Measurements from ENCODE around the gene CHST9.
"Not testable (repeated sequence)": the region's sequence is repeated elsewhere in the genome, so short reads cannot be mapped to it uniquely, and the experiment has no call there.

The CHST9 gene

GRCh38 chr18:27171993-27172392 lies 13.1 kb downstream of the CHST9 start:
- no peak for DNase-seq (ENCODE audit: low read depth)

- no peak for DNase-seq (ENCODE audit: low read depth)
Observed at GRCh38 chr18:27165412-27165811, 19.7 kb downstream of the CHST9 start.

GRCh38 chr18:27164905-27165304 lies 20.2 kb downstream of the CHST9 start:
- DNase-seq (ENCODE audit: low read depth) = no peak

GRCh38 chr18:27163197-27163716 lies 21.9 kb downstream of the CHST9 start:
- not testable (repeated sequence) for DNase-seq (ENCODE audit: low read depth)

- DNase-seq (ENCODE audit: low read depth) = not testable (repeated sequence)
Observed at GRCh38 chr18:27149240-27149639, 35.9 kb downstream of the CHST9 start.

GRCh38 chr18:27144672-27145071 lies 40.4 kb downstream of the CHST9 start:
- no peak for DNase-seq (ENCODE audit: low read depth)

GRCh38 chr18:27143580-27144287 lies 41.4 kb downstream of the CHST9 start:
- DNase-seq (ENCODE audit: low read depth) = no peak

GRCh38 chr18:27142891-27143290 lies 42.2 kb downstream of the CHST9 start:
- DNase-seq (ENCODE audit: low read depth) = no peak

GRCh38 chr18:27141876-27142275 lies 43.2 kb downstream of the CHST9 start:
- DNase-seq (ENCODE audit: low read depth) = no peak

- no peak for DNase-seq (ENCODE audit: low read depth)
Observed at GRCh38 chr18:27138079-27138478, 47.0 kb downstream of the CHST9 start.

GRCh38 chr18:27136208-27136535 lies 48.9 kb downstream of the CHST9 start:
- no peak for DNase-seq (ENCODE audit: low read depth)

GRCh38 chr18:27135504-27136207 lies 49.5 kb downstream of the CHST9 start:
- no peak for DNase-seq (ENCODE audit: low read depth)

- no peak for DNase-seq (ENCODE audit: low read depth)
Observed at GRCh38 chr18:27130065-27130630, 55.0 kb downstream of the CHST9 start.

- no peak for DNase-seq (ENCODE audit: low read depth)
Observed at GRCh38 chr18:27124196-27124595, 60.9 kb downstream of the CHST9 start.

GRCh38 chr18:27121108-27121507 lies 64.0 kb downstream of the CHST9 start:
- DNase-seq (ENCODE audit: low read depth) = no peak

GRCh38 chr18:27120246-27120645 lies 64.9 kb downstream of the CHST9 start:
- DNase-seq (ENCODE audit: low read depth) = no peak

- DNase-seq (ENCODE audit: low read depth) = no peak
Observed at GRCh38 chr18:27118973-27119372, 66.1 kb downstream of the CHST9 start.

- DNase-seq (ENCODE audit: low read depth) = no peak
Observed at GRCh38 chr18:27114842-27115241, 70.3 kb downstream of the CHST9 start.

GRCh38 chr18:27113358-27113757 lies 71.8 kb downstream of the CHST9 start:
- no peak for DNase-seq (ENCODE audit: low read depth)

- no peak for DNase-seq (ENCODE audit: low read depth)
Observed at GRCh38 chr18:27110319-27110718, 74.8 kb downstream of the CHST9 start.

GRCh38 chr18:27109451-27109850 lies 75.7 kb downstream of the CHST9 start:
- DNase-seq (ENCODE audit: low read depth) = no peak

- DNase-seq (ENCODE audit: low read depth) = no peak
Observed at GRCh38 chr18:27108842-27109241, 76.3 kb downstream of the CHST9 start.

- no peak for DNase-seq (ENCODE audit: low read depth)
Observed at GRCh38 chr18:27104743-27105142, 80.4 kb downstream of the CHST9 start.
